GM10847 (cell line): ENCODE measurements around the gene ASPHD1.

ENCODE experiments used
- POLR2A ChIP-seq: IDR thresholded peaks from 2 replicates; pipeline ENCODE4 v1.6.1; 2011; ENCODE audit not compliant: insufficient read length; ENCODE audit errors: extremely low read depth

Gene ASPHD1

GRCh38 chr16:29873319-29873718 lies 27.0 kb upstream of the ASPHD1 start:
- TF ChIP-seq POLR2A: no peak

DNA sequence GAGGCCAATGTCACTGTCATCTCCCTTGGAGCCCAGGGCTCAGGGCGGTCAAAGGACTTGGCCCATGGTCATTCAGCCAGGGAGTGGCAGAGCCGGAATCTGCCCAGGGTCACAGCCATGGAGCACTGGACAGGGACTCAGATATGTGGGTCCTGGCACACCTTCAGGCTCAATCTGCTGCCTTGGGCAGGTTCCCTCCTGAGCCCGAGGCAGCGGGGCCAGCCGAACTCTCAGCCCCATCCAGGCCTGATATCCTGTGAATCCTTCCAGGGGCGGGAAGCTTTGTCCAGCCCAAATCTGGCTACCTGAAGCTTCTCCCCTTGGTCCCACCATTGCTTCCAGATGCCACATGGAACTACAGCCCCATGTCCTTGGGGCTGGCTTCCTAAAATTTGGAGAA lies 25.1 kb upstream of the ASPHD1 start:
- TF ChIP-seq POLR2A: no peak

- no peak for TF ChIP-seq POLR2A
Observed at GRCh38 chr16:29876217-29876593, 24.1 kb upstream of the ASPHD1 start.

DNA sequence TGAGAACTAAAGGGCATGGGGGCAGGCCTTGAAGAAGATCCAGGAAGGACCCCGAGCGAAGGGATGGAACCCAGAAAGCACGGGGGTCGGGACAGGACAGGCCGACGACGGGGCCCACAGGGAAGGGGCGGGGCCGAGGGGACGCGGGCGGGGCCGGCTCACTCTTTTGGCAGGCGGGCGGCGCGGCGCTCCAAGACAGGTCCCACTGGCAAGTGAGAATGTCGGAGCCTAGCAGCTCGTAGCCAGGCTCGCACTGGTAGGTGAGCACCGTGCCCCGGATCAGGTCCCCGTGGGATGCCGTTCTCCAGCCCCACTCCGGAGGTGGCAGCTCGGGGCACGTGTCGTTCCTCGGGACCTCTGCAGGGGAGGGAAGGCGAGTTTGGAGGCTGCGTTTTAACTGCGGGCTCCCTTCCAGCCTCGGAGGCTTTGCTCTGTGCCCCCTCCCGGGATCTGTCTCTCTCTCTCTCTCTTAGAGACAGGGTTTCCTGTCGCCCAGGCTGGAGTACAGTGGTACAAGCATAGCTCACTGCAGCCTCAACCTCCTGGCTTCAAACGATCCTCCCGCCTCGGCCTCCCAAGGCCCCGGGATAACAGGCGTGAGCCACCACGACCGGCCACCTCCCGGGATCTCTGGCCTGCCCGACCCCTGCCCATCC lies 23.6 kb upstream of the ASPHD1 start:
- no peak for TF ChIP-seq POLR2A

GRCh38 chr16:29877266-29877961 lies 22.9 kb upstream of the ASPHD1 start:
- no peak for TF ChIP-seq POLR2A

GRCh38 chr16:29878172-29878571 lies 22.1 kb upstream of the ASPHD1 start:
- TF ChIP-seq POLR2A: no peak

DNA sequence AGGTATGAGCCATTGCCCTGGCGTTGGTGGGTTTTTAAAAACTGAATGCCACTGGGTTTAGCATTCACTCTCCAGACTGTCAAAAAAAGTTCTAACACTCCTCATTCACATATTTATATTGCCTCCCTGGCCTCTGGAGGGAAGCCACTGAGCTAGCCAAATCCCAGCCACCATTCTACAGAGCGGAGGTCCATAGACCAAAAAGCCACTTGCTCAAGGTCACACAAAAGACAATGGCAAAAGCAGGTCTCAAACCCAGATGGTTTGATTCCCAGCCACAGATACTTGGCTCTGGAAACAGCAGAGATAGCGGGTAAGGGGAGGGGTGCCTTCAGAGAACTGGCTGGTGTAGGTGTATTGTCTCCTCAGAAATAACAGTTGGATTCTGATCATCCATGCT lies 19.2 kb upstream of the ASPHD1 start:
- no peak for TF ChIP-seq POLR2A

DNA sequence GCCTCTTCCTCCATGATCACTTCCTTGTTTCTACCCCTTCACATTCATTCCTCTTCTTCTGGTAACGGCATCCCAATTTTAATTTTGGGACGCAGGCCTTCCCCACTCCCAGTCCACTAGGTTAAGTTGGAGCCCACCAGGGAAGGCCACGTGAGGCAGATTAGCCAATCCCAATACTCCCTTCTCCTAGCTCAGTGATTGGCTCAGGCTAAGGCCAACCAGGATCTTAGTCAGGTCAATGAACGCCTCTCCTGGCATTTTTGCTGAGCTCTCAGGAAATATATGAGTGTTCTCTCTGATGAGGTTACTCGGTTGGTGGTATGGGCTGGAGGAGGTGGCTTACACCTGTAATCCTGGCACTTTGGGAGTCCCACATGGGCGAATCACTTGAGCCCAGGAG lies 16.3 kb upstream of the ASPHD1 start:
- TF ChIP-seq POLR2A: no peak

DNA sequence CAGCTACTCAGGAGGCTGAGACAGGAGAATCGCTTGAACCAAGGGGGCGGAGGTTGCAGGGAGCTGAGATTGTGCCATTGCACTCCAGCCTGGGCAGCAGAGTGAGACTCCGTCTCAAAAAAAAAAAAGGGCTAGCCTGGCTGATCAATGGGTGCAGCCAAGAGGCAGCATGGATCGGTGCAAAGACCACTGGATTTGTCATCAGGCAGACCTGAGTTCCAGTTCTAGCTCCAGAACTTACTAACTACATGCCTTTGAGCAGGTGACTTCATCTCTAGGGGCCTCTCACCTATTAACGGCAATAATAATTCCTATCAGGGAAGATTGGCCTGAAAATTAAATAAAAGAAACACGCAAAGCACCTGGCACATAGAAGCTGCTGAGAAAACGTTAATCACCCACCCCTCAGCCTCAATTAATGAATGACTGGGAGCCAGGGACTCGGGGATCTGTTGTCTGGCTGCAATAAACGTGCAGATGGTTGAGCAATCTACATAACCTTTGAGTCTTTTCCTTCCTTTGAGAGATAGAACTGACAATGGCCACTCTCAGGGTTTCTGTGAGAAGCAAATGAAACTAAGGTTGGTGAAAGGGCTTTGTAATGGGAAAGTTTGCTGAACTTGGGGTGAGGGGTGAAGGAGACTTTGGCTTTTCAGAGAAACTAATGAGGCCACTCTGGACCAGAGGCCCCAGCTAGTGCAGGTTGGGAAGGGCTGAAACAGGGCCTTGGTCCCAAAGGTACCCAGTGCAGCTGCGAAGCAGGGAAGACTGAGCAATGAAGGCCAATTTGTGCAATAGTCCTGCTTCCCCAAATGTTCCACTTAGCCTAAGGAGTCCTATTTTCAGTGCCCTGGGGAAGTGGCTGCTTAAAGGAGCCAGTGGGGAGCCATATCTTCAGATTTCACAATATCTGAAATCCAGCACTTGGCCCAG lies 8.5 kb upstream of the ASPHD1 start:
- TF ChIP-seq POLR2A: no peak

- no peak for TF ChIP-seq POLR2A
Observed at GRCh38 chr16:29892458-29892813, 7.9 kb upstream of the ASPHD1 start.

DNA sequence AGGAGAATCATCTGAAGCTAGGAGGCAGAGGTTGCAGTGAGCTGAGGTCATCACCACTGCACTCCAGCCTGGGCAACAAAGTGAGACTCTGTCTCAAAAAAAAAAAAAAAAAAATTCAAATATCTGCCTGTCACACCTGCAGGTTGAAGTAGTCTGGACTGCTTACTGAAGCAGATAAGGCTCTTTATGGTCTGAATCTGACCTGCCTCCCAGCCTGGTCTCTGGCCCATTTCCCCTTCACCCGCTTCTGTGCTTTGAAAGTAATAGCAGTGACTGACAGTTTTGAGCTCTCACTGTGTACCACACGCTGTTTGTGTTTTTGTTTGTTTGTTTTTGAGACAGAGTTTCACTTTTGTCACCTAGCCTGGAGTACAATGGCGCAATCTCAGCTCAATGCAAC lies 6.7 kb upstream of the ASPHD1 start:
- no peak for TF ChIP-seq POLR2A

DNA sequence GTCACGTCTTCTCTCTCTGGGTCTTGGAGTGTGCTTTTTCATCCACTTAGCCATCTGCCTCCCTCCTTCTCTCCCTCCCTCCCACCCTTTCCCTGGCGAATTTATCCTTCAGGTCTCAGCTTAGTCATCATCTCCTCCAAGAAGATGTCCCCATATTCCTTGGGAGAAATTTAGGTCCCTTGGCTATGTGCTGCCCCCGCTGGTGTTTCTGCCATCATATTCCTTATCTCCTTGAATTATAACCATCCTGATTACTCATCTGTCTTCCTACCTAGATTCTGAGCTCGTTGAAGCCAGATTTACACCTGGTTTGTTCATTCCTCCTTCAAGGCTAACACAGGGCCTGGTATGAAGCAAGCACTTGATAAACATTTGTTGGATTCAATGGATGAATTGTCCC lies 5.9 kb upstream of the ASPHD1 start:
- no peak for TF ChIP-seq POLR2A

DNA sequence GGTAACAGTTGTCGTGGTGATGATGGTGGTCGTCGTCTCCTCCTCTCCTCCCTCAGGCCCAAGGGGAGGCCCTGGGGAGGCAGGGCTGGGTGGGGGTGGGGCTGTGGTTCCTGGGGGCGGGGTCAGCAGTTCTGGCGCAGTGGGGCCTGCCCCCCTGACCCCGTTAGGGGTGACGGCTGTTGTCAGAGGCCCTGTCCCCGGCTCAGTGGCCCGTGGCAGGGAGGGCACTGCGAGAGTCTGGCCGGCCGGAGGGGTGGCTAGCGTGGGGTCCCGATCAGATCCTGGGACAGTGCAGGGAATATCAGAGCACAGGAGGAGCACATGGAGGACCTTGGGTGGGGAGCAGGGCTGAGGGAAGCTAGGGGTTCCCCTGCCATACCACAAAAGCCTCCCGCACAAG lies 3.4 kb upstream of the ASPHD1 start:
- TF ChIP-seq POLR2A: no peak

DNA sequence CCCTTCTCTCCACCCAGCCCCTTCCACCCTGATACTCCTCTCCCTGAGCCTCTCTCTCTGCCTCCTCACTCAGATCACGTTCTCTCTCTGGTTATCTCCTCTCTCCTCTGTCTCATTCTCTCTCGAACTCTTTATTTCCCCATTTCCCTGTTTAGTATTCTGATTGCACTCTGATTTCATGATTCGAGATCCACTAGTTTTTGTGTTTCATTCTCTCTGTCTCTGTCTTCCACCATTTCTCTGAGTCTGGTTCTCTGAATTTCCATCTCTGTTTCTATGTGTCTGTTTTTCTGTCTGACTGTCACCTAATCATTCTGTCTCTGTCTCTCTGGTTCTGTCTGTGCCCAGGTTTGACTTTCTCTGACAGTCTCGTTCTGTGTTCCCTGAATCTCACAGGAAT lies 3.0 kb upstream of the ASPHD1 start:
- no peak for TF ChIP-seq POLR2A

DNA sequence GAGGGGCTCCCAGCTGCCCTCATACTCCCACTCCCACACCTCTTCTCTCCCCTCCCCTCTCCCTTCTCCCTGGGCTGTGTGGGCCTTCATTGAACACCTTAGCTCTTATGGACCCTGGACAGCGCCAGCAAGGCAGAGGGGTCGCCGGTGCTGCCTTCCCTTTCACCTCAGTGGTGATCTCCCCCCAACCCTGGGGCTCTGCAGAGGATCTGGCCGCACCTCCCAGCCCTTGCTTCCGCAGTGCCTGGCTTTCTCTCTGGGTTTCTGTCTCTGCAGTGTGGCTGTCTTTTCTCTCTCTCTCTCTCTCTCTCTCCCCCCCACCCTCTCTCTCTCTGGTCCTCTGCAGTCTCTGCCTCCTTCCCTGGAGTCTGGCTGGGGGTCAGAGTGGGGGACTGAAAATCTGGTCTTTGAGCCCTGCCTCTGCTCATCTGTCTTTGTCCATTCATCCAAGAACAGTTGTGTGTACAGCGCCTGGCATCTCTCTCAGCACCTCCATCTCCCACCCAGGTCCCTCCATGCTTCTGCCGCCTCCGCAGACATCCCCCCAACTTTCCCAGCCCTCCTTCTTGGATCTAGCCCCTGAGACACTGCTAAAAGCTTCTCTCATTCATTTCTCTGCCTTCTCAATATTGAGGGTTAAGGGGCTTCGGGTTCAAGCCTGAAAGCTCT lies 2.0 kb upstream of the ASPHD1 start:
- TF ChIP-seq POLR2A: no peak

GRCh38 chr16:29898804-29899515 lies 1.3 kb upstream of the ASPHD1 start:
- no peak for TF ChIP-seq POLR2A
